CD4-positive, alpha-beta T cell (primary cell): Measurements from ENCODE around the gene C8G. TPM values are rescaled to one million over a fixed set of nuclear protein-coding genes. Genes with fewer than 3 reads are reported as not detected.

Experiments used
- ATAC-seq: fragments of 200-7000 bp; cut with Tn5 transposase; one replicate; pipeline ENCODE4 v1.10.0; 2022; ENCODE audit warnings: mild to moderate bottlenecking; ENCODE audit not compliant: poor library complexity
- CTCF ChIA-PET: fragments of 350-600 bp; sonication (Branson Sonifier 250); formaldehyde crosslinking; loops from one replicate; lab custom pipeline; 2021; ENCODE audit warnings: antibody characterized with exemption, inconsistent platforms; lab: Charles Lee
- POLR2A ChIA-PET: fragments of 350-600 bp; sonication (Branson Sonifier 250); formaldehyde crosslinking; loops from one replicate; lab custom pipeline; 2021; ENCODE audit warnings: antibody characterized with exemption, inconsistent platforms; lab: Charles Lee
- DNase-seq, 14 experiments: peaks; one replicate each; pipeline ENCODE4 v3.0.0-alpha.2; 2013 to 2020; ENCODE audit warnings: mixed read lengths in 2 of 14
- H3K27ac ChIP-seq, 2 donors: one replicate each; pipeline versions ENCODE4 v1.5.1 to v1.7.0; 2013; ENCODE audit warnings: low read length in 2 of 2, low read depth in 1 of 2, mild to moderate bottlenecking in 1 of 2
- H3K27me3 ChIP-seq, 2 experiments: 1 replicate in 1 of 2; 2 replicates in 1 of 2; pipeline versions ENCODE4 v1.6.1 to v1.7.0; 2013; ENCODE audit warnings: low read length in 2 of 2, control low read depth in 1 of 2, mild to moderate bottlenecking in 1 of 2, moderate library complexity in 1 of 2; ENCODE audit not compliant: insufficient read depth in 2 of 2, control insufficient read depth in 1 of 2
- H3K36me3 ChIP-seq: one replicate; pipeline ENCODE4 v1.6.1; 2013; ENCODE audit warnings: low read length, control low read depth; ENCODE audit not compliant: insufficient read depth
- H3K4me1 ChIP-seq: one replicate; pipeline ENCODE4 v1.6.1; 2013; ENCODE audit warnings: low read length, control low read depth; ENCODE audit not compliant: insufficient read depth
- H3K4me3 ChIP-seq: one replicate; pipeline ENCODE4 v1.5.1; 2013; ENCODE audit warnings: mild to moderate bottlenecking, low read length, moderate library complexity
- H3K9me3 ChIP-seq, 2 experiments: 1 replicate in 1 of 2; 2 replicates in 1 of 2; pipeline versions ENCODE4 v1.6.1 to v1.7.0; 2013; ENCODE audit warnings: low read length in 2 of 2, mild to moderate bottlenecking in 2 of 2, control low read depth in 1 of 2, moderate library complexity in 1 of 2; ENCODE audit not compliant: control insufficient read depth in 1 of 2, insufficient read depth in 1 of 2
- H3K27ac Mint-ChIP-seq: one replicate; pipeline ENCODE4 v1.8.0; 2020; ENCODE audit warnings: mixed read lengths
- H3K27me3 Mint-ChIP-seq: one replicate; pipeline ENCODE4 v1.8.0; 2021; ENCODE audit warnings: mixed read lengths
- H3K36me3 Mint-ChIP-seq: one replicate; pipeline ENCODE4 v1.8.0; 2021; ENCODE audit warnings: low read depth, mixed read lengths
- H3K4me1 Mint-ChIP-seq: one replicate; pipeline ENCODE4 v1.8.0; 2021; ENCODE audit warnings: low read depth, mixed read lengths
- H3K4me3 Mint-ChIP-seq: one replicate; pipeline ENCODE4 v1.8.0; 2020; ENCODE audit warnings: mild to moderate bottlenecking, mixed read lengths
- H3K9me3 Mint-ChIP-seq: one replicate; pipeline ENCODE4 v1.8.0; 2020; ENCODE audit warnings: mixed read lengths
- intact Hi-C, 2 experiments: fragments of 100-400 bp; cut with DNase I in 1 of 2; cut with micrococcal nuclease in 1 of 2; formaldehyde crosslinking; loops; one replicate each; pipeline versions ENCODE4 v1.15.1 to v1.9.0; 2023 to 2025; cut with DNase I, micrococcal nuclease
- total RNA-seq, 174 experiments: library from RNA in 2 of 174; stranded (reverse) in 2 of 174; gene quantifications; one replicate each; pipeline ENCODE4 v1.2.3 and lab custom pipeline; 2021 to 2026
- TF ChIP-seq, protein P1 (sequence below): fragments of 200-600 bp; IDR thresholded peaks from one replicate; pipeline ENCODE4 v1.8.0; 2022; ENCODE audit warnings: antibody characterized with exemption, mild to moderate bottlenecking

Gene C8G
- total RNA-seq, 2 experiments from 2014 or later: not detected

DNA sequence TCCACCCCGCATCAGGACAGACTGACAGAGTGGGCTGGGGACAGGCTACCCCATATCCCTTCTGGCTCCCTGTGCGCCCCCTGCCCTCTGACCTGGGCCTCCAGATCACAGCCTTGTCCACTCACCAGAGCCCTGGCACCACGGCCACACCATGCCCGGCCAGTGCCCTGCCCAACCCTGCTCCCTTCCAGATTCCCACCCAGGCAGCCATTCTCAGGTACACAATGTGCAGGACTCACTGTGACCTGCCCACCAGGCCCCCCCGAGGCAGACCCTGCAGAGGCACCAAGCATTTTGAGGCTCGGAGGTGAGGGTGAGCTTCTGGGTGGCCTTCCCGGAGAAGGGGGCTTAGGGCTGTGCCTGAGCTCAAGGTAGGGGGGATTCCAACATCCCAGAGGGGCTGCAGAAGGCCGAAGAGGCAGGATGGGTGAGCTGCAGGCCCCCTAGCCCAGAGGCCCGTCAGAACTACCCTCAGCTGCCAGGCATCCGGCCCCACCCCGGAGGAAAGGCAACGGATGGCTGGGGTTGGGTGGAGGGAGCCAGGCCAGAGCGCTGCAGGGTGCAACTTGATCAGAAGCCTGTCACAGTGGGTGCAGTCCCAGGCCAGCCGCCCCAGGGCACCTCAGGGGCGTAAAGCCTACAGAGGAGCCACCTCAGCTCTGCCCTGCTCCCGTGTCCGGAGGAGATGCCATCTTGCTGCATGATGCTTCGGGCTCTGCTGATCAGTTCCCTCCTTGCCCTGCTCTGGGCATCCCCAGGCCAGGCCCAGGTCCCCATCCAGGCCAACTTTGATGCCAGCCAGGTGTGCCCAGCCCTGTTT lies 37.4 kb downstream of the C8G start, which contains the start of gene LCNL1:
Gene LCNL1, plus strand, starts transcription at position 762 of the 820 bp plus-strand sequence. CDS start 594 bp downstream, outside the sequence.
- intact Hi-C loops: no loop called here
- Histone ChIP-seq H3K27me3 (peaks cover 20 to 33% of the 10 kb centered on the region in 2 experiments), H3K9me3 (peaks cover 0 to 19% of the 10 kb centered on the region in 2 experiments), H3K4me3 (no peak within 1 kb of the TSS), H3K4me1 (peaks cover 32% of the 10 kb centered on the region), H3K36me3 (no peaks in the 10 kb centered on the region), H3K27ac (no peak within 1 kb of the TSS)
- peaks cover 32% of the 10 kb centered on the region for H3K27me3 Mint-ChIP-seq
- no peak within 1 kb of the TSS for H3K27ac Mint-ChIP-seq
- peaks cover 5% of the 10 kb centered on the region for H3K4me1 Mint-ChIP-seq
- POLR2A ChIA-PET: no interaction called here
- no peak for DNase-seq
- TF ChIP-seq, protein P1, sequence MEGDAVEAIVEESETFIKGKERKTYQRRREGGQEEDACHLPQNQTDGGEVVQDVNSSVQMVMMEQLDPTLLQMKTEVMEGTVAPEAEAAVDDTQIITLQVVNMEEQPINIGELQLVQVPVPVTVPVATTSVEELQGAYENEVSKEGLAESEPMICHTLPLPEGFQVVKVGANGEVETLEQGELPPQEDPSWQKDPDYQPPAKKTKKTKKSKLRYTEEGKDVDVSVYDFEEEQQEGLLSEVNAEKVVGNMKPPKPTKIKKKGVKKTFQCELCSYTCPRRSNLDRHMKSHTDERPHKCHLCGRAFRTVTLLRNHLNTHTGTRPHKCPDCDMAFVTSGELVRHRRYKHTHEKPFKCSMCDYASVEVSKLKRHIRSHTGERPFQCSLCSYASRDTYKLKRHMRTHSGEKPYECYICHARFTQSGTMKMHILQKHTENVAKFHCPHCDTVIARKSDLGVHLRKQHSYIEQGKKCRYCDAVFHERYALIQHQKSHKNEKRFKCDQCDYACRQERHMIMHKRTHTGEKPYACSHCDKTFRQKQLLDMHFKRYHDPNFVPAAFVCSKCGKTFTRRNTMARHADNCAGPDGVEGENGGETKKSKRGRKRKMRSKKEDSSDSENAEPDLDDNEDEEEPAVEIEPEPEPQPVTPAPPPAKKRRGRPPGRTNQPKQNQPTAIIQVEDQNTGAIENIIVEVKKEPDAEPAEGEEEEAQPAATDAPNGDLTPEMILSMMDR: no peak
- ATAC-seq: no peak
- H3K36me3 Mint-ChIP-seq: no peaks in the 10 kb centered on the region
- CTCF ChIA-PET: no interaction called here
- H3K9me3 Mint-ChIP-seq: no peaks in the 10 kb centered on the region
- H3K4me3 Mint-ChIP-seq: peak within 1 kb of the TSS; percentile 7

DNA sequence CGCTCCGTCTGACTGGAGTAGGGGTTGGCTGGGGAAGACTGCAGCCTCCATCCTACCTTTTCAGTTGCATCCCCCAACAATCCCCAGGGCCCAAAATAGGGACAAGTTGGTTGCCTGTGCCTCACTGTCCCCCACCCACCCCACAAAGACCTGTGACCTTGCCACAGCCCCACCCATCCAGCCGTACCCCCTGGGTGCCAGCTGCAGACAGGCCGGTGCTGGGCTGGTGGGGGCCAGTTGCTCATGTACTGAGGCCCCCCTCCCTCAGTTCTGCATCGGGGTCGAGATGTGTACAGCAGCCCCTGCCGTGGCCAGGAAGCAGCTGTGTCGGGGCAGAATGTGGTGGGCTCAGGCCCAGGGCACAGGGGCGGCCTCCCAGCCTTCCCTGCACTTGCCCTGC lies 38.1 kb downstream of the C8G start:
- ChIA-PET POLR2A (no interaction called here), CTCF (no interaction called here)
- Histone ChIP-seq H3K36me3 (no peaks in the 10 kb centered on the region), H3K4me3 (no peak overlapping the region), H3K9me3 (peaks cover 0 to 19% of the 10 kb centered on the region in 2 experiments), H3K27ac (no peak overlapping the region), H3K4me1 (peaks cover 25% of the 10 kb centered on the region), H3K27me3 (peaks cover 20 to 33% of the 10 kb centered on the region in 2 experiments)
- intact Hi-C loops: no loop called here
- Mint-ChIP-seq H3K27ac (no peak overlapping the region), H3K4me3 (no peak overlapping the region), H3K27me3 (peaks cover 38% of the 10 kb centered on the region), H3K36me3 (no peaks in the 10 kb centered on the region), H3K4me1 (peaks cover 5% of the 10 kb centered on the region), H3K9me3 (no peaks in the 10 kb centered on the region)
- TF ChIP-seq, protein P1: no peak
- ATAC-seq (no peak), DNase-seq (no peak)

DNA sequence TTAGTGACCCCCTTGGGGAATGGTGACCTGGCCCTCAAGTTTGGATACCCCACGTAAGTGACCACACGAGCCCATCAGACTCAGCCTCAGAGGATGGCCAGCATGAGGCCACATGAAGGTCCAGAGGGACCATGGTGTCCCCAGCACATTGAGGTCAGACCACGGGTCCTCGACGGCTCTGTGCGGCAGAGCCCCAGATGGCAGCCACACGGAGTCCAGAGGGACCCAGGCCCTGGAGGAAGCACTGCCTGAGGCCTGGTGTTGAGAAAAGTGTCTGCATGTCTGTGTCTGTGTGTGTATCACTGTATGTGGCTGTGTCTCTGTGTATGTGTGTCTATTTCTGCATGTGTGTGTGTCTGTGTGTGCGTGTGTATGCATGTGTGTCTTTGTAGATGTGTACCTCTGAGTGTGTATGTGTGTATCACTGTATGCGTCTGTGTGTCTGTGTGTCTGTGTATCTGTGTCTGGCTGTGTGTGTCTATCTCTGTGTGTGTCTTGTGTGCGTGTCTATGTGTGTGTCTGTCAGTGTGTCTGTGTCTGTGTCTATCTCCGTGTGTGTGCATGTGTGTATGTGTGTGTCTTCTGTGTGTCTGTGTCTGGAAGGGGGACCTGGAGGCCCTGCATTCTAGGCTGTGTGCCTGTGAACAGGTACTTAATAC lies 38.7 kb downstream of the C8G start:
- peaks cover 20 to 33% of the 10 kb centered on the region in 2 experiments for H3K27me3 ChIP-seq
- ChIA-PET POLR2A (no interaction called here), CTCF (no interaction called here)
- no peaks in the 10 kb centered on the region for H3K9me3 Mint-ChIP-seq
- TF ChIP-seq, protein P1: no peak
- H3K4me3 ChIP-seq: no peak overlapping the region
- peaks cover 38% of the 10 kb centered on the region for H3K27me3 Mint-ChIP-seq
- H3K27ac Mint-ChIP-seq: no peak overlapping the region
- peaks cover 23% of the 10 kb centered on the region for H3K4me1 ChIP-seq
- peaks cover 5% of the 10 kb centered on the region for H3K4me1 Mint-ChIP-seq
- H3K27ac ChIP-seq: no peak overlapping the region
- DNase-seq: no peak
- no peaks in the 10 kb centered on the region for H3K36me3 Mint-ChIP-seq
- no peaks in the 10 kb centered on the region for H3K36me3 ChIP-seq
- peaks cover 0 to 18% of the 10 kb centered on the region in 2 experiments for H3K9me3 ChIP-seq
- H3K4me3 Mint-ChIP-seq: peak overlapping the region; percentile 7
- no peak for ATAC-seq
- intact Hi-C loops: no loop called here
